Endodermal cell (in vitro differentiated cells): ENCODE results near the gene SPG7. TPM values are rescaled to one million over a fixed set of nuclear protein-coding genes. Genes with fewer than 3 reads are reported as not detected.

Source experiments
- DNase-seq: peaks from one replicate; pipeline ENCODE4 v3.0.0-alpha.2; 2017
- H3K27ac ChIP-seq: 2 replicates; pipeline ENCODE4 v1.5.1; 2013; ENCODE audit warnings: mild to moderate bottlenecking, low read depth, low read length, moderate library complexity
- H3K27me3 ChIP-seq: 2 replicates; pipeline ENCODE4 v1.6.1; 2013; ENCODE audit warnings: mild to moderate bottlenecking, low read length, moderate library complexity; ENCODE audit not compliant: insufficient read depth, control insufficient read depth, poor library complexity, severe bottlenecking
- H3K36me3 ChIP-seq: 2 replicates; pipeline ENCODE4 v1.7.0; 2013; ENCODE audit warnings: mild to moderate bottlenecking, low read length, moderate library complexity; ENCODE audit not compliant: control insufficient read depth, insufficient read depth
- H3K4me1 ChIP-seq: one replicate; pipeline ENCODE4 v1.7.0; 2013; ENCODE audit warnings: low read length; ENCODE audit not compliant: control insufficient read depth, insufficient read depth
- H3K4me3 ChIP-seq: 2 replicates; pipeline ENCODE4 v1.5.1; 2013; ENCODE audit warnings: mild to moderate bottlenecking, low read length, moderate library complexity
- H3K9ac ChIP-seq: 2 replicates; pipeline ENCODE4 v1.6.1; 2013; ENCODE audit warnings: mild to moderate bottlenecking, low read length, moderate library complexity; ENCODE audit not compliant: poor library complexity, severe bottlenecking; ENCODE audit errors: extremely low read depth
- H3K9me3 ChIP-seq: 2 replicates; pipeline ENCODE4 v1.6.1; 2013; ENCODE audit warnings: mild to moderate bottlenecking, low read length, moderate library complexity; ENCODE audit not compliant: control insufficient read depth
- H3K27ac Mint-ChIP-seq: 2 replicates; pipeline ENCODE4 v1.8.0; 2020; ENCODE audit warnings: mixed read lengths
- H3K27me3 Mint-ChIP-seq: 2 replicates; pipeline ENCODE4 v1.8.0; 2021; ENCODE audit warnings: mild to moderate bottlenecking, mixed read lengths; ENCODE audit not compliant: insufficient read depth
- H3K36me3 Mint-ChIP-seq: 2 replicates; pipeline ENCODE4 v1.8.0; 2020; ENCODE audit warnings: low read depth, mixed read lengths
- H3K4me1 Mint-ChIP-seq: 2 replicates; pipeline ENCODE4 v1.8.0; 2020; ENCODE audit warnings: mixed read lengths
- H3K4me3 Mint-ChIP-seq: 2 replicates; pipeline ENCODE4 v1.8.0; 2020; ENCODE audit warnings: mild to moderate bottlenecking, moderate library complexity, mixed read lengths
- H3K9me3 Mint-ChIP-seq: 2 replicates; pipeline ENCODE4 v1.8.0; 2020; ENCODE audit warnings: mild to moderate bottlenecking, mixed read lengths
- CTCF ChIP-seq: fragments of 200-600 bp; sonication (generic); conservative IDR thresholded peaks from 2 replicates; pipeline ENCODE4 v1.5.0; 2021; ENCODE audit warnings: antibody characterized with exemption, mild to moderate bottlenecking
- WGBS, 2 experiments: methylation state at CpG; one replicate each; pipeline versions ENCODE4 v1.1.5 to v1.1.7; 2013; ENCODE audit warnings: missing lambda C conversion rate in 2 of 2, mixed read lengths in 1 of 2; ENCODE audit not compliant: insufficient coverage in 1 of 2, insufficient read length in 1 of 2; 5-methylcytosine and 5-hydroxymethylcytosine counted together
- total RNA-seq, 2 donors: library from RNA; stranded (reverse); fragmentation: NEBNext Ultra II Directional in 1 of 2; extraction: Animal tissue kit (Norgen Biotek cat#: 25700) in 1 of 2; gene quantifications; 2 replicates in 1 of 2; 3 replicates in 1 of 2; pipeline ENCODE4 v1.2.1, GENCODE V29; 2021

SPG7 gene
- total RNA-seq, 2 donors from 2014 or later: 153 to 156 TPM

- Mint-ChIP-seq H3K27ac (peak overlapping the region; percentile 97), H3K4me1 (peaks cover 30% of the 10 kb centered on the region), H3K4me3 (peak overlapping the region; percentile 73), H3K27me3 (no peaks in the 10 kb centered on the region), H3K36me3 (peaks cover 6% of the 10 kb centered on the region), H3K9me3 (no peaks in the 10 kb centered on the region)
- no peaks in the 10 kb centered on the region for H3K27me3 ChIP-seq
- H3K9me3 ChIP-seq: no peaks in the 10 kb centered on the region
- H3K4me3 ChIP-seq: peak overlapping the region; percentile 98
- DNase-seq: peak; percentile 77
- peak overlapping the region; percentile 87 for H3K27ac ChIP-seq
- WGBS, 2 experiments: 4 to 5% methylated on average over 18 to 22 of the region's 22 CpGs
- H3K36me3 ChIP-seq: peaks cover 11% of the 10 kb centered on the region
- TF ChIP-seq CTCF: peak; percentile 62
- peaks cover 8% of the 10 kb centered on the region for H3K4me1 ChIP-seq
- H3K9ac ChIP-seq: peak overlapping the region; percentile 89
Observed at GRCh38 chr16:89491238-89491869, 16.8 kb upstream of the SPG7 start.

- H3K27me3 ChIP-seq: no peaks in the 10 kb centered on the region
- peak overlapping the region; percentile 98 for H3K4me3 ChIP-seq
- H3K36me3 ChIP-seq: peaks cover 8% of the 10 kb centered on the region
- Mint-ChIP-seq H3K36me3 (peaks cover 4% of the 10 kb centered on the region), H3K4me1 (peaks cover 25% of the 10 kb centered on the region), H3K9me3 (no peaks in the 10 kb centered on the region), H3K4me3 (peak overlapping the region; percentile 73), H3K27ac (peak overlapping the region; percentile 97), H3K27me3 (no peaks in the 10 kb centered on the region)
- H3K4me1 ChIP-seq: peaks cover 6% of the 10 kb centered on the region
- WGBS, 2 experiments: 90 to 91% methylated on average over 24 of the region's 24 CpGs
- H3K9me3 ChIP-seq: no peaks in the 10 kb centered on the region
- H3K9ac ChIP-seq: no peak overlapping the region
- no peak for DNase-seq
- TF ChIP-seq CTCF: no peak
- H3K27ac ChIP-seq: no peak overlapping the region
Observed at GRCh38 chr16:89491974-89492687, 16.1 kb upstream of the SPG7 start.

GRCh38 chr16:89493776-89494175 lies 14.4 kb upstream of the SPG7 start:
- Mint-ChIP-seq H3K36me3 (peaks cover 2% of the 10 kb centered on the region), H3K4me1 (peaks cover 16% of the 10 kb centered on the region), H3K27me3 (no peaks in the 10 kb centered on the region), H3K4me3 (no peak overlapping the region), H3K27ac (peak overlapping the region; percentile 23), H3K9me3 (no peaks in the 10 kb centered on the region)
- Histone ChIP-seq H3K9me3 (no peaks in the 10 kb centered on the region), H3K27ac (no peak overlapping the region), H3K9ac (no peak overlapping the region), H3K4me3 (no peak overlapping the region), H3K4me1 (peaks cover 3% of the 10 kb centered on the region), H3K27me3 (no peaks in the 10 kb centered on the region), H3K36me3 (no peaks in the 10 kb centered on the region)
- 94 to 100% methylated on average over 1 to 5 of the region's 5 CpGs for WGBS, 2 experiments
- DNase-seq: no peak
- no peak for TF ChIP-seq CTCF
